ENCODE measurements around the gene AARS2. TPM values are rescaled to one million over a fixed set of nuclear protein-coding genes. Genes with fewer than 3 reads are reported as not detected.

The AARS2 gene
- total and polyA plus RNA-seq, 12 donors: 4.7 to 10.9 (median 8.3) TPM

- ATAC-seq (no peak), DNase-seq (no peak)
- no peaks in the 10 kb centered on the region for H3K9me3 ChIP-seq
- no peaks in the 10 kb centered on the region for H3K36me3 ChIP-seq
- no peak for TF ChIP-seq CTCF (IDR thresholded peaks at IDR 0.05)
- H3K4me3 ChIP-seq: no peak overlapping the region
- 66 to 69% methylated on average over 9 of the region's 9 CpGs for WGBS, 2 donors
- H3K27ac ChIP-seq: no peak overlapping the region
- H3K4me1 ChIP-seq: peaks cover 0 to 10% (median 5%) of the 10 kb centered on the region in 9 donors
- intact Hi-C loops (cut with DNase I): no loop called here
- H3K27me3 ChIP-seq: peaks cover 13 to 77% (median 51%) of the 10 kb centered on the region in 7 donors
These were observed 34.1 kb downstream of the AARS2 start for GRCh38 chr6:44278774-44279697.

GRCh38 chr6:44278315-44278714, 34.8 kb downstream of the AARS2 start:
- Histone ChIP-seq H3K9me3 (no peaks in the 10 kb centered on the region), H3K27ac (no peak overlapping the region), H3K4me3 (no peak overlapping the region), H3K27me3 (peaks cover 13 to 81% (median 58%) of the 10 kb centered on the region in 7 donors), H3K4me1 (peaks cover 0 to 10% (median 5%) of the 10 kb centered on the region in 9 donors), H3K36me3 (no peaks in the 10 kb centered on the region)
- 63 to 70% methylated on average over 3 of the region's 3 CpGs for WGBS, 2 donors
- intact Hi-C loops (cut with DNase I): no loop called here
- ATAC-seq: no peak
- no peak for TF ChIP-seq CTCF (IDR thresholded peaks at IDR 0.05)
- DNase-seq: no peak

GRCh38 chr6:44277763-44278162, 35.4 kb downstream of the AARS2 start:
- 79 to 86% methylated on average over 7 of the region's 7 CpGs for WGBS, 2 donors
- intact Hi-C loops (cut with DNase I): no loop called here

More at GRCh38 chr6:44277763-44278162, 35.4 kb downstream of the AARS2 start:
- H3K27me3 ChIP-seq: peaks cover 13 to 82% (median 63%) of the 10 kb centered on the region in 7 donors
- H3K36me3 ChIP-seq: no peaks in the 10 kb centered on the region
- ATAC-seq (no peak), DNase-seq (no peak)
- H3K9me3 ChIP-seq: no peaks in the 10 kb centered on the region
- no peak overlapping the region for H3K27ac ChIP-seq
- H3K4me3 ChIP-seq: no peak overlapping the region
- TF ChIP-seq CTCF (IDR thresholded peaks at IDR 0.05): no peak
- peaks cover 0 to 10% (median 5%) of the 10 kb centered on the region in 9 donors for H3K4me1 ChIP-seq

Data from heart right ventricle (tissue), 16 donors.